ENCODE data around the gene ACSL6.

ACSL6 gene

GRCh38 chr5:132021654-132022053, 10.2 kb upstream of the ACSL6 start:
- Histone ChIP-seq H3K36me3 (ENCODE audit: insufficient read depth, low read depth, low read length) (no peaks in the 10 kb centered on the region), H3K9ac (ENCODE audit: low read depth, low read length) (no peak overlapping the region), H3K27ac (ENCODE audit: low read length) (no peak overlapping the region), H3K27me3 (ENCODE audit: insufficient read depth, low read length) (no peaks in the 10 kb centered on the region; the same call in 1 of the 2 replicates), H3K9me3 (ENCODE audit: insufficient read depth, low read depth, low read length) (no peaks in the 10 kb centered on the region), H3K4me3 (ENCODE audit: low read length) (no peak overlapping the region), H3K4me1 (ENCODE audit: insufficient read depth, low read length) (no peaks in the 10 kb centered on the region)

GRCh38 chr5:132020568-132021339, 9.3 kb upstream of the ACSL6 start:
- Histone ChIP-seq H3K27me3 (ENCODE audit: insufficient read depth, low read length) (no peaks in the 10 kb centered on the region; the same call in 1 of the 2 replicates), H3K36me3 (ENCODE audit: insufficient read depth, low read depth, low read length) (no peaks in the 10 kb centered on the region), H3K4me1 (ENCODE audit: insufficient read depth, low read length) (no peaks in the 10 kb centered on the region), H3K27ac (ENCODE audit: low read length) (no peak overlapping the region), H3K4me3 (ENCODE audit: low read length) (no peak overlapping the region), H3K9me3 (ENCODE audit: insufficient read depth, low read depth, low read length) (no peaks in the 10 kb centered on the region), H3K9ac (ENCODE audit: low read depth, low read length) (no peak overlapping the region)

- H3K9ac ChIP-seq (ENCODE audit: low read depth, low read length): no peak overlapping the region
- no peaks in the 10 kb centered on the region for H3K9me3 ChIP-seq (ENCODE audit: insufficient read depth, low read depth, low read length)
- no peak overlapping the region for H3K27ac ChIP-seq (ENCODE audit: low read length)
- no peaks in the 10 kb centered on the region for H3K4me1 ChIP-seq (ENCODE audit: insufficient read depth, low read length)
- no peaks in the 10 kb centered on the region for H3K36me3 ChIP-seq (ENCODE audit: insufficient read depth, low read depth, low read length)
- H3K4me3 ChIP-seq (ENCODE audit: low read length): no peak overlapping the region
- no peaks in the 10 kb centered on the region; the same call in 1 of the 2 replicates for H3K27me3 ChIP-seq (ENCODE audit: insufficient read depth, low read length)
Measured at GRCh38 chr5:132019857-132020555, 8.5 kb upstream of the ACSL6 start.

GRCh38 chr5:132019337-132019736, 7.9 kb upstream of the ACSL6 start:
- no peak overlapping the region for H3K9ac ChIP-seq (ENCODE audit: low read depth, low read length)
- no peaks in the 10 kb centered on the region for H3K36me3 ChIP-seq (ENCODE audit: insufficient read depth, low read depth, low read length)
- H3K27me3 ChIP-seq (ENCODE audit: insufficient read depth, low read length): no peaks in the 10 kb centered on the region; the same call in 1 of the 2 replicates
- no peaks in the 10 kb centered on the region for H3K4me1 ChIP-seq (ENCODE audit: insufficient read depth, low read length)
- H3K9me3 ChIP-seq (ENCODE audit: insufficient read depth, low read depth, low read length): no peaks in the 10 kb centered on the region
- no peak overlapping the region for H3K4me3 ChIP-seq (ENCODE audit: low read length)
- H3K27ac ChIP-seq (ENCODE audit: low read length): no peak overlapping the region

DNA sequence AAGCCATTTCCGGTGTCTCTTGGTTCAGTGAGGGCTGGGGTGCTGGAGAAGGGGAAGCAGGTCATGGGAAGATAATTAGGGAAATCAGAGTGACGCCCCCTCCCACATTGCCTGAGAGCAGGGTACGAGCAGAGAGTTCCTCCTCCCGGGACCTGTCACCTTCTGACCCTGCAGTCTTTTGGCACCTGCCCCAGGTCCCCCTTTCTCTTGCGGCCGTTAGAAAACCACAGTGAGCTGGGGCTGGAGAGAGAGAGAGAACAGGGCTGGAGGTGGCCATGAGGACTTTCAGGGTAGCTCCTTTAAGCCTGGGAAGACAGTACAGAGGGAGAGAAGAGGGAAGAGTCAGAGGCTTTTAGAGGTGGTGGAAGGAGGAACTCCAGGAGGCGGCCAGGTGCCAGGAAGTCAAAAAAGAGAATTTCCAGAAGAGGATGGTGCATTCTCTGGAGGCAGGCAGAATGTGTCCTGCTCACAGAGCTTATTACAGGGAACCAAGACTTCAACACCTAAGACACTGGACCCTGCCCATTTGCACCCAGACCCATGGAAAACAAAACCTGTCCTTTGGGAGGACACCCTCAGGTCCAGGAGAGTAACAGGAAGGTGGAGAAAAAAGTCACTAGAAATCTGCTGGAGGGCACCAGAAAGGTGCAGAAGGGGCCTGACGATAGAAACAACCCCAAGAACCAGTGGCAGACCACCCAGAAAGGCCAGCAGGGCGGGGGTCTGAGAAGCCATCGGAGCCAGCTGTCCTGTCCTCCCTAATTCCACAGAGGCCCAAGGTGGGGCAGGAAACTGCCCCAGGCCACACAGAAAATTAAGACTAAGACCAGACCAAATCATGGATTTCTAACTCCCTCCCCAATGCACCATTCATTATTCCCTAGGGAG, 6.5 kb upstream of the ACSL6 start:
- H3K27me3 ChIP-seq (ENCODE audit: insufficient read depth, low read length): peaks cover 8% of the 10 kb centered on the region
- no peak overlapping the region for H3K4me3 ChIP-seq (ENCODE audit: low read length)
- no peaks in the 10 kb centered on the region for H3K4me1 ChIP-seq (ENCODE audit: insufficient read depth, low read length)
- no peak overlapping the region for H3K9ac ChIP-seq (ENCODE audit: low read depth, low read length)
- no peaks in the 10 kb centered on the region for H3K36me3 ChIP-seq (ENCODE audit: insufficient read depth, low read depth, low read length)
- H3K27ac ChIP-seq (ENCODE audit: low read length): no peak overlapping the region
- H3K9me3 ChIP-seq (ENCODE audit: insufficient read depth, low read depth, low read length): no peaks in the 10 kb centered on the region

DNA sequence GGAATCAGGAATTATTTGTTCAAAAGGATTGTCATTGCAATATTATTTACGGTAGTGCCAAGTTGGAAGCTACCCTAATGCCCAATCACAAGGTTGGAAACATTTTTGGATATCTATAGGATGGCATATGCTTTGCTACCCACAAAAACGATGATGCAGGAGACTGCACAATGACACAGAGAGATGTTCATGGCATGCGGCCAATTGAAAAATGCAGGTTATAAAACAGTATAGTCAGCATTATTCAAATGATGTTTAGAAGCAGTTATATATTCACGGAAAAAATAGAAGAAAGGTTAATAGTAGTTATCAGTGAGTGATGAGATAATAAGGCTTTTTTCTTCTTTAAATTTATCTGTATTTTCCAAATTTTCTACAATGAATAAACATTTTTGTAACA, 5.9 kb upstream of the ACSL6 start:
- Histone ChIP-seq H3K9ac (ENCODE audit: low read depth, low read length) (no peak overlapping the region), H3K36me3 (ENCODE audit: insufficient read depth, low read depth, low read length) (no peaks in the 10 kb centered on the region), H3K4me1 (ENCODE audit: insufficient read depth, low read length) (no peaks in the 10 kb centered on the region), H3K27ac (ENCODE audit: low read length) (no peak overlapping the region), H3K4me3 (ENCODE audit: low read length) (no peak overlapping the region), H3K9me3 (ENCODE audit: insufficient read depth, low read depth, low read length) (no peaks in the 10 kb centered on the region), H3K27me3 (ENCODE audit: insufficient read depth, low read length) (peaks cover 14% of the 10 kb centered on the region)

- Histone ChIP-seq H3K4me1 (ENCODE audit: insufficient read depth, low read length) (no peaks in the 10 kb centered on the region), H3K27ac (ENCODE audit: low read length) (no peak overlapping the region), H3K36me3 (ENCODE audit: insufficient read depth, low read depth, low read length) (no peaks in the 10 kb centered on the region), H3K4me3 (ENCODE audit: low read length) (no peak overlapping the region), H3K9ac (ENCODE audit: low read depth, low read length) (no peak overlapping the region), H3K9me3 (ENCODE audit: insufficient read depth, low read depth, low read length) (no peaks in the 10 kb centered on the region), H3K27me3 (ENCODE audit: insufficient read depth, low read length) (peaks cover 20% of the 10 kb centered on the region)
Measured at GRCh38 chr5:132016721-132017250, 5.3 kb upstream of the ACSL6 start.

GRCh38 chr5:132013711-132014110, 2.3 kb upstream of the ACSL6 start:
- peaks cover 8% of the 10 kb centered on the region; the same call in 1 of the 2 replicates for H3K4me1 ChIP-seq (ENCODE audit: insufficient read depth, low read length)
- no peaks in the 10 kb centered on the region for H3K36me3 ChIP-seq (ENCODE audit: insufficient read depth, low read depth, low read length)
- H3K9me3 ChIP-seq (ENCODE audit: insufficient read depth, low read depth, low read length): no peaks in the 10 kb centered on the region
- H3K27ac ChIP-seq (ENCODE audit: low read length): no peak overlapping the region
- H3K4me3 ChIP-seq (ENCODE audit: low read length): no peak overlapping the region
- H3K27me3 ChIP-seq (ENCODE audit: insufficient read depth, low read length): peaks cover 44% of the 10 kb centered on the region
- H3K9ac ChIP-seq (ENCODE audit: low read depth, low read length): no peak overlapping the region

GRCh38 chr5:132013006-132013689, 1.7 kb upstream of the ACSL6 start:
- H3K27me3 ChIP-seq (ENCODE audit: insufficient read depth, low read length): peaks cover 48% of the 10 kb centered on the region
- H3K4me1 ChIP-seq (ENCODE audit: insufficient read depth, low read length): peaks cover 8% of the 10 kb centered on the region; the same call in 1 of the 2 replicates
- no peak overlapping the region for H3K27ac ChIP-seq (ENCODE audit: low read length)
- no peaks in the 10 kb centered on the region for H3K36me3 ChIP-seq (ENCODE audit: insufficient read depth, low read depth, low read length)
- H3K9me3 ChIP-seq (ENCODE audit: insufficient read depth, low read depth, low read length): no peaks in the 10 kb centered on the region
- no peak overlapping the region for H3K4me3 ChIP-seq (ENCODE audit: low read length)
- no peak overlapping the region for H3K9ac ChIP-seq (ENCODE audit: low read depth, low read length)

GRCh38 chr5:132012371-132013005, 1.0 kb upstream of the ACSL6 start:
- Histone ChIP-seq H3K9ac (ENCODE audit: low read depth, low read length) (no peak overlapping the region), H3K27ac (ENCODE audit: low read length) (no peak overlapping the region), H3K27me3 (ENCODE audit: insufficient read depth, low read length) (peaks cover 48% of the 10 kb centered on the region), H3K9me3 (ENCODE audit: insufficient read depth, low read depth, low read length) (no peaks in the 10 kb centered on the region), H3K36me3 (ENCODE audit: insufficient read depth, low read depth, low read length) (no peaks in the 10 kb centered on the region), H3K4me1 (ENCODE audit: insufficient read depth, low read length) (peaks cover 8% of the 10 kb centered on the region; the same call in 1 of the 2 replicates), H3K4me3 (ENCODE audit: low read length) (peak overlapping the region; percentile 78; the same call in 1 of the 2 replicates)

All from iPS-20b (cell line).